ENCODE results near the gene NOA1. TPM values are rescaled to one million over a fixed set of nuclear protein-coding genes. Genes with fewer than 3 reads are reported as not detected.
"Not testable (repeated sequence)": the region's sequence is repeated elsewhere in the genome, so short reads cannot be mapped to it uniquely, and the experiment has no call there.

The NOA1 gene
- total RNA-seq, 1 experiment from 2014 or later, result 15.3 TPM

DNA sequence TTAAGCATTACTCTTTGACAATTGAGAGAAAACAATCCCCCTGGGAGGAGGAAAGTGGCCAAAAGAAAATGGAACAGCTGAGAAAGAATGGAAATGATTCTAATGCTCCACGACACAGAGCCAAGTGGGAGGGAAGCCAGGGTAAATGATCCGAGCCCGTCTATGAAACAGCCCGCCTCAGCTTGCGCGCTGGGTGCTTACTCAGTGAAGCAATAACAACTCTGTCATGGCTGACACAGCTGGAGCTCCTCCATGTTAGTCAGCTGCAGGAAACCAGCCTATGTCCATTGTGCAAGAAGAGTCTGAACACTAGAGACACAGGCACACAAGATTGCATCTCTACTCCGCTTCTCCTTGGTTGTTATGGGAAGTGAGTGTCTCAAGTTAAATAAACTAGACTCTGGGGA lies 19.3 kb downstream of the NOA1 start:
- peak; percentile 68 for DNase-seq (ENCODE audit: low spot score)

GRCh38 chr4:56953680-56954520 lies 23.5 kb downstream of the NOA1 start:
- no peak for DNase-seq (ENCODE audit: low spot score)

- DNase-seq (ENCODE audit: low spot score), result no peak
Measured at GRCh38 chr4:56941403-56941802, 36.0 kb downstream of the NOA1 start.

GRCh38 chr4:56940971-56941370 lies 36.4 kb downstream of the NOA1 start:
- no peak for DNase-seq (ENCODE audit: low spot score)

- no peak for DNase-seq (ENCODE audit: low spot score)
Measured at GRCh38 chr4:56940403-56940802, 37.0 kb downstream of the NOA1 start.

GRCh38 chr4:56939826-56940225 lies 37.6 kb downstream of the NOA1 start:
- DNase-seq (ENCODE audit: low spot score), result not testable (repeated sequence)

GRCh38 chr4:56937262-56937661 lies 40.1 kb downstream of the NOA1 start:
- no peak for DNase-seq (ENCODE audit: low spot score)

DNA sequence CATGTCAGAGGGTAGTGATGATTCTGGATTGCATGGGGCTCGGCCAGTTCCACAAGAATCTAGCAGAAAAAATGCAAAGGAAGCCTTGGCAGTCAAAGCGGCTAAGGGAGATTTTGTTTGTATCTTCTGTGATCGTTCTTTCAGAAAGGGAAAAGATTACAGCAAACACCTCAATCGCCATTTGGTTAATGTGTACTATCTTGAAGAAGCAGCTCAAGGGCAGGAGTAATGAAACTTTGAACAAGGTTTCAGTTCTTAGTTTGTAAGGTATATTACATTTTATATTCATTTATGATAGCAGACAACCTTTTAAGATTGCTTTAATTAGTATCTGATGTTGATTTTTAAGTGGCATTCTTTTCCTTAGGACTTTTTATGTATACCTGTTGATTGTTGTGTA lies 45.5 kb downstream of the NOA1 start:
- no peak for DNase-seq (ENCODE audit: low spot score)

DNA sequence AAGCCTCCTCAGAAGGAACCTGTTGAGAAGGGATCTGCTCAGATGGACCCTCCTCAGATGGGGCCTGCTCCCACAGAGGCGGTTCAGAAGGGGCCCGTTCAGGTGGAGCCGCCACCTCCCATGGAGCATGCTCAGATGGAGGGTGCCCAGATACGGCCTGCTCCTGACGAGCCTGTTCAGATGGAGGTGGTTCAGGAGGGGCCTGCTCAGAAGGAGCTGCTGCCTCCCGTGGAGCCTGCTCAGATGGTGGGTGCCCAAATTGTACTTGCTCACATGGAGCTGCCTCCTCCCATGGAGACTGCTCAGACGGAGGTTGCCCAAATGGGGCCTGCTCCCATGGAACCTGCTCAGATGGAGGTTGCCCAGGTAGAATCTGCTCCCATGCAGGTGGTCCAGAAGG lies 46.8 kb downstream of the NOA1 start:
- no peak for DNase-seq (ENCODE audit: low spot score)

GRCh38 chr4:56927196-56927595 lies 50.2 kb downstream of the NOA1 start:
- no peak for DNase-seq (ENCODE audit: low spot score)

DNA sequence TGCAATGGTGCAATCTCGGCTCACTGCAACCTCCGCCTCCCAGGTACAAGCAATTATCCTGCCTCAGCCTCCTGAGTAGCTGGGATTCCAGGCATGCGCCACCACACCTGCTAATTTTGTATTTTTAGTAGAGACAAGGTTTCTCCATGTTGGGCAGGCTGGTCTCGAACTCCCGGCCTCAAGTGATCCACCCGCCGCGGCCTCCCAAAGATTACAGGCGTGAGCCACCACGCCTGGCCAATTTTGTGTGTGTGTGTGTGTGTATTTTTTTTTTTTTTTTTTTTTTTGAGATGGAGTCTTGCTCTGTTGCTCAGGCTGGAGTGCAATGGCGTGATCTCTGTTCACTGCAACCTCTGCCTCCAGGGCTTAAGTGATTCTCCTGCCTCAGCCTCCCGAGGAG lies 62.4 kb downstream of the NOA1 start:
- DNase-seq (ENCODE audit: low spot score), result not testable (repeated sequence)

DNA sequence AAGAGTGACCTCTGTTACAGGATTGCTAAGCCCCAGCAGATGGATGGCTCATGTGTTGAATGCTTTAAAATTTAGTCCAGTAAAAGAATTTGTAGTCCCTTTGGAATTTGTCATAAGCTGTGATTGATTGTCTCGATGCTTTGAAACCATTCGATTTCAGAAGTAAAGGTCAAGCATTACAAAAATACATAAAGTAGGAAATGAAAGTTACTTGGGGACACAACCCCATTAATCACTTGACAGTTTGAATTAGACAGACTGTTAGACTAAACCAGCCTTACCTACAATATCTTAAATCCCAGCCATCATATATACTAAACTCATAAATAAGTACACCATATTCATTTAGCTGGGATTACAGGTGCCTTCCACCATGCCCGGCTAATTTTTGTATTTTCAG lies 63.1 kb downstream of the NOA1 start:
- DNase-seq (ENCODE audit: low spot score), result no peak

Other genes starting within 250 kb of the NOA1 start
- 0.45 TPM in 1 of 2 replicates, not detected in the other for gene SPINK2, start 155.9 kb downstream of the NOA1 start, total RNA-seq (2014; rRNA removed; shearing (Covaris generic))
- gene REST, start 69.7 kb downstream of the NOA1 start, total RNA-seq (2014; rRNA removed; shearing (Covaris generic)), result 13.5 and 18.2 TPM in 2 replicates
- gene POLR2B, start 1.3 kb upstream of the NOA1 start, total RNA-seq (2014; rRNA removed; shearing (Covaris generic)), result 138 and 139 TPM in 2 replicates
- gene IGFBP7, start 132.8 kb upstream of the NOA1 start, total RNA-seq (2014; rRNA removed; shearing (Covaris generic)), result 45.1 and 45.5 TPM in 2 replicates